GM12873 (cell line): Measurements from ENCODE around the gene PPP2R5E.

Experiments
- TF ChIP-seq, protein P1 (sequence below): IDR thresholded peaks from 2 replicates; pipeline ENCODE4 v1.5.1; 2012; ENCODE audit warnings: low read depth, mild to moderate bottlenecking, moderate library complexity, low read length, control low read depth; ENCODE audit not compliant: insufficient read depth; ENCODE audit errors: missing control alignments

PPP2R5E gene

DNA sequence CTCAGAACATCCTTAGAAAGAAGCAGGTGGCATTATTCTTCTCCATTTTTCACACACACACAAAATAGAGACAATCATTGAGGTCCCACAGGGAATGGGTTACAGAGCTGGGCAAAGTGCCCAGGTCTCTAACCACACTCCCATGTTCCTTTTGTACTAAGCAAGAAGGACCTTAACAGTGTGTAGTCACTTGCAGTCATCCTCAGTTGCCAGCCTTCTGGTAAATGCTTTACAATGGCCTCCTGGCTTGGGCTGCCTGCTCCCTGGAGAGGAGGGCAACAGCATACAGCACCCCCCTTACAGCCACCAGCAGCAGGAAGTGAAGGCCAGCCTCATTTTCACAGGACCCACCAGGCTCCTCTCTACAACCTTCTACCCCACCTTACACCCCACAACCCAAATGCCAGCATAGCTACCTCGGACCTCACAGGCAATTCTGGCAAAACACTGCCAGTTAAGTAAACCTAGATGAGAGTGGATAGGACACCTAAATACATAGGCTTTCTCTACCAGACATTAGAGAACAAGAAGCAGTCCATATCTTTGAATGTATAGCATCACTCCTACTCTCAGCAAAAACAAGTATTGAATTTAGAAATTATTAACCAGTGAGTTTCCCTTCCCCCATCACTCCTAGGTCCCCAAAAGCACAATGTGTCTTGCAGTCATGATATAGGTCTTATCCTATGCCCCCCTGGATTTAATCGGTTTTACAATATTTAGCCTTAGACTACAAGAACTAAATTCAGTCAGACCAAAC lies 88.1 kb downstream of the PPP2R5E start:
- TF ChIP-seq, protein P1, sequence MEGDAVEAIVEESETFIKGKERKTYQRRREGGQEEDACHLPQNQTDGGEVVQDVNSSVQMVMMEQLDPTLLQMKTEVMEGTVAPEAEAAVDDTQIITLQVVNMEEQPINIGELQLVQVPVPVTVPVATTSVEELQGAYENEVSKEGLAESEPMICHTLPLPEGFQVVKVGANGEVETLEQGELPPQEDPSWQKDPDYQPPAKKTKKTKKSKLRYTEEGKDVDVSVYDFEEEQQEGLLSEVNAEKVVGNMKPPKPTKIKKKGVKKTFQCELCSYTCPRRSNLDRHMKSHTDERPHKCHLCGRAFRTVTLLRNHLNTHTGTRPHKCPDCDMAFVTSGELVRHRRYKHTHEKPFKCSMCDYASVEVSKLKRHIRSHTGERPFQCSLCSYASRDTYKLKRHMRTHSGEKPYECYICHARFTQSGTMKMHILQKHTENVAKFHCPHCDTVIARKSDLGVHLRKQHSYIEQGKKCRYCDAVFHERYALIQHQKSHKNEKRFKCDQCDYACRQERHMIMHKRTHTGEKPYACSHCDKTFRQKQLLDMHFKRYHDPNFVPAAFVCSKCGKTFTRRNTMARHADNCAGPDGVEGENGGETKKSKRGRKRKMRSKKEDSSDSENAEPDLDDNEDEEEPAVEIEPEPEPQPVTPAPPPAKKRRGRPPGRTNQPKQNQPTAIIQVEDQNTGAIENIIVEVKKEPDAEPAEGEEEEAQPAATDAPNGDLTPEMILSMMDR, result no peak

DNA sequence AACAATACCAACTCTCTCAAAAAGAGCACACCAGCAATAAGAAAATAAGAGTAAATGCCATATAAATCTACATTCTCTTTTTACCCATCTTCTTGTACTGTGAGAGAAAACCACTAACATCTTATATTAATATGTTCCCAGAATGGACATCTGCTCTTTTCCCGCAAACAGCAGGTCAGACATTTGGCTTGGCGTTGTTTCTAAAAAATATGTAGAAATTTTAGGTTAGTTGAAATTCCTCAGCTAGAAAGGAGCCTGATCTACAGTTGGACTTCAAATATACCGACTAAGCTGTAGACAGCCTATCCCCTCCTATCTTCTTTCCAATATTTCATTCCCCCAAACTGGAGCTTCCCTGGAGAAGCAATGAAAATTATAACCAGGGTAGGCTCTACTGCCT lies 88.7 kb downstream of the PPP2R5E start:
- TF ChIP-seq, protein P1, result no peak

DNA sequence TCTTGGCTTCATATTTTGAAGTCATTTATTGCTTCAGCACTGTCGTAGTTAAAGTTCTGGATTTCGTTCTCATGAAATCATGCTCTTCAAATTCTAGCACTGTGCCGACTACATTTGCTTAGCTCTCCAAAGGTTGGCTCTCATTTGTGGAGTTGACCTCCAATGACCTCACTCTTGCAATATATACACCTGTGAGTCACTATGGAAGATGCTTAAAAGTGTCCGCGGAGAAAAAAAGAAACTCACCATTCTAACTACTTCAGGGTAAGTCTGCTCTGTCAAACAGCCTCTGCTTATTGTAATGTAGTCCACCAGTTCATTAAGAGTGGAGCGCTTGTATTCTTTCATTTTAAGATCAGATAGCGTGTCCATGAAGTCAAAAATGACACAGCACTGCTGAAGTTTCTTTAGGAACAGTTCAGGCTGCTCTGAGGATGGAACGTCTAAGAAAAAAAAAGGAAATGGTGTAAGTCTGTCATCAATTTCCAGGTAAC lies 89.7 kb downstream of the PPP2R5E start:
- TF ChIP-seq, protein P1, result no peak

DNA sequence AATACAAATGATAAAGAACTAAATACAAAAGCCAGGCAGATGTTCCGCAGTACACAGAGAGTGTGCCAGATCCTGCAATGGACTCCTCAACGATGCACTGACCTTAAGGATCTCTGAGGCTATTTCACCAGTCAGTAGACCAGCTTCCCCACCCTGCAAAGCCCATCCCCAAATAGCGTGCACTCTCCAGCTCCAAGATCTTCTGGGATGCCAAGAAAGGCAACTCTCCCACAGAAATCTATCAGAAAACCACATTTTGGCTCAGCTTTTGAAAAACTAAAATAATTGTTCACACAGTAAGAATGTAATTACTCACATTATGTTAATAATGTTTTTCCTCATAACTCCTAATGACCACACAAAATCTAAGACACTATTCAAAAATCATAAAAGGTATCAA lies 90.4 kb downstream of the PPP2R5E start:
- TF ChIP-seq, protein P1, result no peak

DNA sequence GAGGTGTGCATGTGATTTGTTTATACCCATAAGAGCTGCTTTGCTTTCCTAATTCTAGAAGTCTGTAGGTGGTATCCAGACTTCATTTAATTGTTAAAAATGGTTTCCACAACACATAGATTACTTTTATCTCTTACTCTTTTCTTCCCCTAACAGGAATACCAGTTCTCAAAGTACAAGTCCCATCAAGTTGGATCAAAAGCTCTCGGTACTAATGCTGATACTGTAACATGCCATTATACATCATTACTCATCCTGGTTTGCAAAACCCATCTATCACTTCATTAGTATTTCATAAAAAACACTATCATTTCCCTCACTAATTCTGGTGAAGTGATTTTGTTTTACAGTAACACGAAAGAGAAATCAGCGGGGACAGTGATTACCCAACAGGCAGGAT lies 94.3 kb downstream of the PPP2R5E start:
- TF ChIP-seq, protein P1, result no peak

DNA sequence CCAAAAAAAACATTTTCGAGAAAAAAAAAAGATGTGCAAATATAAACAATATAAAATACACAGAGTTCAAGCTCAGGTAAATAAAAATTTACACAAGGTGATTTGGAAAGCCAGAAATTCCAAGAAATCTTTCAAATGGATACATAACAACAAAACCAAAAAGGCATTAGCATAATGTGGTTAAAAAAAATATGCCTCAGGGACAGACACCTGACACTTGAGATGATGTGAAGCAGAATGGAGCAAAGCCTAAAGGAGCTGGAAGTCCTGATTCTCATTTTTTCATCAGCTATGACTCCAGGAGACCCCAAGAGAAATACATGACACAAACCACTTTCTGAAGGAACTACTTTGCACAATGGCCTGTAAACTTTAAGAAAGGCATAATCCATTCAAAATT lies 98.6 kb downstream of the PPP2R5E start:
- TF ChIP-seq, protein P1, result no peak

DNA sequence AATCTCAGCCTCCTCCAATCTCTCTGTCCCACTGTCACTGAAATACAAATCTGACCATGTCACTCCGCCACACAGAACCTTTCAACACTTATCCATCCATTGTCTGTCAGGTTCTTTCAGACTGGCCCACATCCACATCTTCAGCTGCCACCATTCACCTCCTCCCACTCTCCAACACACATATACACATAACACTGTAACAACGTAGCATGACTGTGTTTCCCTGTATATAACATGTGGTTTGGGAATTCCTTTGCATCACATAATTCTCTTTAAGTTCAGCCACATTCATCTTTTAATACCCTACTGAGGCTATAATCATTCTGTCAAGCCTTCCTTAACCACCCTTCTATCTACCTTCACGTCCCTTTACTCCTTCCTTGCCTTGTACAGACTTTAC lies 99.2 kb downstream of the PPP2R5E start:
- TF ChIP-seq, protein P1, result no peak

DNA sequence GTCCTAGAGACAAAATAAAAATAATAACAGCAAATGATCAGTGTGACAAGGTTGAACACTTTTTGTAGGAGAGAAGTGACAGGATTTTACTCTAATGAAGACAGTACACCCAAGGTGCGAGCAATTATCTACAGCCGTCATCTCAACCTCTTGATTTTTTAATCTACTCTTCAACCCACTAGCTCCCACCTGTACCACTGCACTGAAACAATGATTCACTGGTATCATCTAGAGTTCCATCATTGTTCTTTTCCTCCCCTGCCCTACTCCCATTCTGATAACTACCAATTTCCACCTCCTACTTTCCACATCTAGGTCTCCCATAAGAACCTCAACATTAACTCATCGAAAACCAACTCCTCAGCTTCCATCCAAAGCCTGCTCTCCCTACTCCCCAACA lies 99.8 kb downstream of the PPP2R5E start:
- TF ChIP-seq, protein P1, result no peak
